ENCODE measurements around the gene CPEB4. TPM values are rescaled to one million over a fixed set of nuclear protein-coding genes. Genes with fewer than 3 reads are reported as not detected.

Gene CPEB4
- total and polyA plus RNA-seq, 2 of the 8 experiments (the other 6 are each of a cell fraction or from before 2014, with no cell fraction given) = 8.4 to 13.4 TPM

DNA sequence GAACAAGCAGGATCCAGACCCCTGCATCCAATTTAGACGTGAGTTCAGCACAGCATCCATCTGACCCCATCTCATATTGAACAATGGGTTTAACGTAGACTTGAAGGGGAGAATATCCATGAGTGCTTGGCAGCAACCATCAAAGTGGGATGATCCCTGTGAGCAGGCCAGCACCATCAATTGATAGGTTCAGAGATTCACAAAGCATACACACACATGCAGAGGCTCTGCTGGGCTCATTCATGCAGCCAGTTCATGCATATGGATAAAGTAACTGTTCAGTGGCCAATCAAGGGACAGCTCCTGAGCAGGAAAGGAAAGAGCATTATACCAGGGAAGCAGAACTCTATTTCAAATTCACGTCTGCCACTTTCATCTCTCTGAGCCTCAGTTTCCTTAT is 24.8 kb upstream of the CPEB4 start:
- H4K91ac ChIP-seq (replicated peaks; ENCODE audit: insufficient read length, low read length) = no peak overlapping the region
- H3K56ac ChIP-seq (replicated peaks; ENCODE audit: insufficient read length, low read depth, low read length) = no peak overlapping the region
- no peaks in the 10 kb centered on the region for H3K36me3 ChIP-seq (ENCODE audit: control insufficient read depth in 2 of 4, insufficient read depth in 4 of 4, low read length in 3 of 4)
- CTCF ChIA-PET (ENCODE audit: partially characterized antibody) = interaction anchor here (1.0 kb wide), 1 partner anchor 233 kb away, joined by 3 read pairs; no protein-coding TSS in a partner anchor
- H3K4ac ChIP-seq (replicated peaks; ENCODE audit: insufficient read length, low read depth, low read length) = no peak overlapping the region
- no peaks in the 10 kb centered on the region; a peak in 1 of 7 replicates for H3K4me1 ChIP-seq (replicated peaks in 1 of 4; ENCODE audit: control insufficient read depth in 3 of 4, insufficient read depth in 4 of 4, low read length in 3 of 4)
- no peak overlapping the region for H3K18ac ChIP-seq (ENCODE audit: extremely low read depth, low read length)
- no peak for DNase-seq (ENCODE audit: low read depth in 1 of 2, low spot score in 2 of 2)
- H3K9ac ChIP-seq (replicated peaks in 1 of 4; ENCODE audit: extremely low read depth in 1 of 4, low read depth in 3 of 4, low read length in 3 of 4) = no peak overlapping the region
- H2BK12ac ChIP-seq (ENCODE audit: low read depth, low read length) = no peak overlapping the region
- H3K23ac ChIP-seq (ENCODE audit: insufficient read length) = no peak overlapping the region
- no peaks in the 10 kb centered on the region for H3K79me2 ChIP-seq (ENCODE audit: control insufficient read depth in 1 of 2, insufficient read depth in 2 of 2, low read length in 2 of 2)
- no peak overlapping the region for H2BK15ac ChIP-seq (ENCODE audit: low read length)
- H2AFZ ChIP-seq (ENCODE audit: low read length) = no peak overlapping the region
- WGBS, 2 experiments (ENCODE audit: extremely low coverage in 1 of 2, insufficient coverage in 1 of 2, insufficient read length in 1 of 2, insufficient replicate concordance in 2 of 2, low coverage in 1 of 2, low lambda C conversion rate in 2 of 2, missing lambda C conversion rate in 1 of 2) = 97% methylated on average over 3 of the region's 3 CpGs; no CpG with 5 or more reads in 1 of the 2 experiments
- TF ChIP-seq POU5F1 (IDR thresholded peaks at IDR 0.05; ENCODE audit: low read depth, low read length) (no peak), POLR2AphosphoS5 (IDR thresholded peaks at IDR 0.05; ENCODE audit: low read depth, low read length) (no peak), SRF (IDR thresholded peaks at IDR 0.05; ENCODE audit: low read depth, low read length) (no peak), SUZ12 (IDR thresholded peaks at IDR 0.05; ENCODE audit: low read length) (no peak), RAD21 (IDR thresholded peaks at IDR 0.05 in 1 of 2, conservative IDR thresholded peaks at IDR 0.05 in 1 of 2; ENCODE audit: low read depth in 2 of 2, low read length in 2 of 2) (no peak), HDAC2 (IDR thresholded peaks at IDR 0.05; ENCODE audit: borderline replicate concordance in 1 of 2, low read depth in 2 of 2, low read length in 2 of 2) (no peak), BRCA1 (IDR thresholded peaks at IDR 0.05; ENCODE audit: low read depth, low read length) (no peak)
- no peaks in the 10 kb centered on the region for H4K20me1 ChIP-seq (replicated peaks in 1 of 2; ENCODE audit: control insufficient read depth in 1 of 2, insufficient read depth in 2 of 2, low read length in 2 of 2)
- H3K27me3 ChIP-seq (replicated peaks in 1 of 4; ENCODE audit: control insufficient read depth in 3 of 4, extremely low read depth in 1 of 4, insufficient read depth in 3 of 4, low read length in 3 of 4) = no peaks in the 10 kb centered on the region
- no peaks in the 10 kb centered on the region for H3K79me1 ChIP-seq (ENCODE audit: low read depth, low read length)
- H3K23me2 ChIP-seq (ENCODE audit: low read depth, low read length) = no peaks in the 10 kb centered on the region
- H3K4me3 ChIP-seq (ENCODE audit: extremely low read depth in 1 of 4, insufficient read depth in 2 of 4, low read depth in 3 of 4, low read length in 4 of 4) = no peak overlapping the region
- no peak overlapping the region for H3K4me2 ChIP-seq (ENCODE audit: insufficient read depth in 1 of 2, low read depth in 2 of 2, low read length in 2 of 2)
- no peak overlapping the region for H2BK20ac ChIP-seq (ENCODE audit: low read length)
- no peak overlapping the region for H4K5ac ChIP-seq (ENCODE audit: insufficient read length, low read depth, low read length)
- no peak overlapping the region for H2BK5ac ChIP-seq (ENCODE audit: low read depth, low read length)
- FAIRE-seq = no peak
- POLR2A ChIA-PET (ENCODE audit: partially characterized antibody) = no interaction called here
- no peak overlapping the region for H3K14ac ChIP-seq (ENCODE audit: insufficient read length)
- no peaks in the 10 kb centered on the region for H3K9me3 ChIP-seq (ENCODE audit: insufficient read depth in 2 of 2, low read depth in 1 of 2, low read length in 1 of 2)
- no peak overlapping the region for H2AK5ac ChIP-seq (ENCODE audit: low read depth, low read length)
- H3K27ac ChIP-seq (ENCODE audit: low read depth, low read length) = no peak overlapping the region
- no peak overlapping the region for H2BK120ac ChIP-seq (replicated peaks; ENCODE audit: low read depth, low read length)
- no peak overlapping the region for H4K8ac ChIP-seq (ENCODE audit: extremely low read depth, insufficient read depth, low read length)

All from H1 (cell line).